K562 (cell line): ENCODE results near the gene PLEKHH2. TPM values are rescaled to one million over a fixed set of nuclear protein-coding genes. Genes with fewer than 3 reads are reported as not detected.
"Not testable (repeated sequence)": the region's sequence is repeated elsewhere in the genome, so short reads cannot be mapped to it uniquely, and the experiment has no call there.

Experiments
- ATAC-seq: fragments of 200-7000 bp; cut with Tn5 transposase; 3 replicates; pipeline ENCODE4 v1.9.1; 2020; ENCODE audit warnings: moderate library complexity
- BruUV-seq: library from RNA; stranded (reverse); fragments of 400-500 nt; replicated peaks from 2 replicates; lab custom pipeline; 2021; lab: Mats Ljungman, UMichigan
- CTCF ChIA-PET: fragments of 300-600 bp; formaldehyde crosslinking; extraction: SDS; loops from one replicate; lab custom pipeline; 2021; ENCODE audit warnings: low intra/inter-chr PET ratio; lab: Yijun Ruan, JAX
- POLR2A ChIA-PET: fragments of 300-600, 350-650 bp; sonication (Branson Sonifier 250); formaldehyde crosslinking; extraction: SDS; loops from one replicate; lab custom pipeline; 2021; ENCODE audit warnings: antibody characterized with exemption, inconsistent platforms; lab: Yijun Ruan, JAX
- DNase-seq, 4 experiments: peaks; one replicate each; pipeline versions ENCODE4 v3.0.0 to v3.0.0-alpha.2; 2011 to 2018; ENCODE audit warnings: low spot score in 3 of 4, mixed read lengths in 3 of 4; ENCODE audit errors: extremely low read depth in 1 of 4
- FAIRE-seq: peaks from 2 replicates; lab custom pipeline; 2011; peaks lifted over from hg19 to GRCh38; lab: Jason Lieb, UNC
- H2AFZ ChIP-seq: 2 replicates; pipeline ENCODE4 v1.6.0; 2011; ENCODE audit warnings: low read depth, low read length, control low read depth, inconsistent platforms
- H3K27ac ChIP-seq: fragments of 200-600 bp; 3 replicates; pipeline ENCODE4 v1.8.0; 2011; ENCODE audit warnings: low read depth, mild to moderate bottlenecking, control low read depth, inconsistent platforms, low read length, moderate library complexity, mixed read lengths; ENCODE audit errors: extremely low read depth
- H3K27me3 ChIP-seq, 2 experiments: fragments of 300-600 bp in 1 of 2; 2 replicates in 1 of 2; 3 replicates in 1 of 2; pipeline versions ENCODE4 v1.6.0 to v1.8.0; 2011; ENCODE audit warnings: inconsistent platforms in 2 of 2, low read length in 2 of 2, mild to moderate bottlenecking in 1 of 2, mixed read lengths in 1 of 2, moderate library complexity in 1 of 2; ENCODE audit not compliant: control insufficient read depth in 2 of 2, insufficient read depth in 2 of 2
- H3K36me3 ChIP-seq: fragments of 300-600 bp; 3 replicates; pipeline ENCODE4 v1.8.0; 2011; ENCODE audit warnings: mild to moderate bottlenecking, low read length, inconsistent platforms; ENCODE audit not compliant: control insufficient read depth, insufficient read depth
- H3K4me1 ChIP-seq, 2 experiments: fragments of 200-600 bp in 1 of 2; replicated peaks in 1 of 2; 2 replicates in 1 of 2; 3 replicates in 1 of 2; pipeline versions ENCODE4 v1.5.1 to v1.8.0; 2011; ENCODE audit warnings: inconsistent platforms in 2 of 2, low read length in 2 of 2, mild to moderate bottlenecking in 1 of 2, mixed read lengths in 1 of 2, moderate library complexity in 1 of 2; ENCODE audit not compliant: control insufficient read depth in 2 of 2, insufficient read depth in 2 of 2
- H3K4me2 ChIP-seq: 2 replicates; pipeline ENCODE4 v1.6.1; 2011; ENCODE audit warnings: low read length, control low read depth, inconsistent platforms, mixed read lengths; ENCODE audit not compliant: insufficient read depth
- H3K4me3 ChIP-seq: fragments of 200-600 bp; sonication (generic), shearing (Covaris generic); 2 replicates; pipeline ENCODE4 v1.5.1; 2016; ENCODE audit warnings: control low read depth, inconsistent platforms
- H3K79me2 ChIP-seq: fragments of 200-600 bp; 3 replicates; pipeline ENCODE4 v1.8.0; 2011; ENCODE audit warnings: low read length, inconsistent platforms; ENCODE audit not compliant: control insufficient read depth, insufficient read depth
- H3K9ac ChIP-seq, 2 experiments: 2 replicates each; pipeline versions ENCODE4 v1.6.0 to v1.6.1; 2011; ENCODE audit warnings: low read depth in 2 of 2, low read length in 2 of 2, control low read depth in 1 of 2, inconsistent platforms in 1 of 2, mild to moderate bottlenecking in 1 of 2, mixed read lengths in 1 of 2; ENCODE audit not compliant: insufficient read depth in 1 of 2
- H3K9me1 ChIP-seq: one replicate; pipeline ENCODE4 v1.6.0; 2011; ENCODE audit warnings: inconsistent platforms, mild to moderate bottlenecking, low read length, moderate library complexity; ENCODE audit not compliant: control insufficient read depth, insufficient read depth
- H3K9me3 ChIP-seq: replicated peaks from 2 replicates; pipeline ENCODE4 v1.5.1; 2011; ENCODE audit warnings: low read depth, low read length, inconsistent platforms; ENCODE audit not compliant: control insufficient read depth, insufficient read depth
- H4K20me1 ChIP-seq: replicated peaks from 2 replicates; pipeline ENCODE4 v1.6.1; 2011; ENCODE audit warnings: low read length, inconsistent platforms, mixed read lengths; ENCODE audit not compliant: control insufficient read depth, insufficient read depth
- CBX1 ChIP-seq: sonication (generic); IDR thresholded peaks from 2 replicates; pipeline ENCODE4 v1.6.1; 2016; ENCODE audit warnings: antibody characterized with exemption, low read depth, mild to moderate bottlenecking
- HDAC6 ChIP-seq: IDR thresholded peaks from 2 replicates; pipeline ENCODE4 v1.6.1; 2012; ENCODE audit warnings: low read depth, mild to moderate bottlenecking, control low read depth, inconsistent platforms, low read length, moderate library complexity
- LEF1 ChIP-seq: fragments of 450-650 bp; IDR thresholded peaks from 2 replicates; pipeline ENCODE4 v1.6.1; 2016; ENCODE audit warnings: mild to moderate bottlenecking
- MIER1 ChIP-seq: fragments of 450-650 bp; IDR thresholded peaks from 2 replicates; pipeline ENCODE4 v1.6.1; 2016; ENCODE audit warnings: antibody characterized with exemption, mild to moderate bottlenecking, low read depth
- NCOR1 ChIP-seq: fragments of 450-650 bp; IDR thresholded peaks from 2 replicates; pipeline ENCODE4 v1.6.1; 2016; ENCODE audit warnings: mild to moderate bottlenecking, moderate library complexity
- RFX5 ChIP-seq: IDR thresholded peaks from 2 replicates; pipeline ENCODE4 v1.6.1; 2011; ENCODE audit warnings: low read depth, mild to moderate bottlenecking, improper control_type of control experiment, low read length
- SAFB2 ChIP-seq: fragments of 200-400 bp; formaldehyde crosslinking; IDR thresholded peaks from 2 replicates; pipeline ENCODE4 v1.6.1; 2018; ENCODE audit warnings: borderline replicate concordance, low read length, low read depth, moderate library complexity; ENCODE audit not compliant: severe bottlenecking
- WGBS: fragments of 100-300 bp; shearing (Covaris generic); methylation state at CpG from one replicate; pipeline ENCODE4 v1.1.6; 2016; ENCODE audit warnings: low coverage, mixed read lengths; ENCODE audit not compliant: insufficient coverage; ENCODE audit errors: missing lambda C conversion rate; 5-methylcytosine and 5-hydroxymethylcytosine counted together
- in situ Hi-C: fragments of 300-500 bp; cut with MboI; formaldehyde crosslinking; loops from 4 replicates; pipeline ENCODE4 v1.15.0; 2018; ENCODE audit warnings: inconsistent platforms, mixed read lengths
- intact Hi-C: fragments of 100-400 bp; cut with micrococcal nuclease; formaldehyde crosslinking; loops from 2 replicates; pipeline ENCODE4 v1.14.2; 2022
- polyA plus RNA-seq, 8 experiments: library from polyadenylated mRNA; depleted of rRNA in 4 of 8; stranded (reverse) in 5 of 8; unstranded in 3 of 8; fragments of >200 nt; fragmentation: Nextera tagmentation in 2 of 8; fragmentation: Illumina TruSeq in 1 of 8; extraction: Ambion mirVana in 2 of 8; extraction: Trizol in 1 of 8; gene quantifications; 2 replicates each; pipeline versions ENCODE4 v1.2.1 to v1.2.3, GENCODE V29; 2011 to 2014; ENCODE audit warnings: inconsistent platforms in 1 of 8, missing spikeins in 1 of 8
- total RNA-seq, 7 experiments: library from RNA; depleted of rRNA in 6 of 7; stranded (reverse); fragments of >200 nt in 6 of 7; fragmentation: Illumina TruSeq in 2 of 7; extraction: Trizol in 2 of 7; gene quantifications; 2 replicates each; pipeline versions ENCODE4 v1.2.1 to v1.2.3, GENCODE V29; 2011 to 2021; ENCODE audit warnings: low replicate concordance in 1 of 7
- TF ChIP-seq, protein P1 (sequence below): fragments of 200-400 bp; formaldehyde crosslinking; IDR thresholded peaks from 2 replicates; pipeline ENCODE4 v1.6.1; 2017; ENCODE audit warnings: mild to moderate bottlenecking, low read depth, low read length, moderate library complexity
- TF ChIP-seq, protein P2 (sequence below): fragments of 450-650 bp; conservative IDR thresholded peaks from 2 replicates; pipeline ENCODE4 v1.6.1; 2016; ENCODE audit warnings: missing genetic modification characterization, low read depth, mild to moderate bottlenecking, missing compliant biosample characterization, moderate library complexity
- TF ChIP-seq, protein P3 (sequence below), 2 experiments: fragments of 450-650 bp; conservative IDR thresholded peaks; 2 replicates each; pipeline ENCODE4 v1.6.1; 2017; ENCODE audit warnings: mild to moderate bottlenecking in 2 of 2, moderate library complexity in 2 of 2

PLEKHH2 gene
- total and polyA plus RNA-seq, 9 of the 15 experiments (the other 6 are each of a cell fraction or from before 2014, with no cell fraction given): 0.77 to 13.5 (median 2.7) TPM

DNA sequence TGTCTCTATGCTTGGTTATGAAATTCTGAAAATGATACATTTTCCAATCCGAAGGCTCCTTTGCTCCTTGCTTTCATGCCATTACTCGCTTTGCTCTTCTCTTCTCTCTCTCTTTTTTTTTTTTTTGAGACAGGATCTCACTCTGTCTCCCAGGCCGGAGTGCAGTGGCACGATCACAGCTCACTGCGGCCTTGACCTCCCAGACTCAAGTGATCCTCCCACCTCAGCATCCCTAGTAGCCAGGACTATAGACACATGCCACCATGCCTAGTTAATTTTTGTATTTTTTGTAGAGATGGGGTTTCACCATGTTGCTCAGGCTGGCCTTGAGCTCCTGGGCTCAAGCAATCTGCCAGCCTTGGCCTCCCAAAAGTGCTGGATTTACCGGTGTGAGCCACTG, 61.1 kb downstream of the PLEKHH2 start:
- POLR2A ChIA-PET: interaction anchor here (1.2 kb wide), 1 partner anchor 9 kb away, joined by 3 read pairs; no protein-coding TSS in a partner anchor
- FAIRE-seq, CTCF ChIA-PET, H3K4me3 ChIP-seq, in situ Hi-C loops, H3K4me2 ChIP-seq, DNase-seq, H2AFZ ChIP-seq, BruUV-seq, intact Hi-C loops, ATAC-seq, H3K27me3 ChIP-seq, H3K9ac ChIP-seq, H4K20me1 ChIP-seq, H3K79me2 ChIP-seq, H3K9me3 ChIP-seq, H3K4me1 ChIP-seq, H3K9me1 ChIP-seq, H3K27ac ChIP-seq, H3K36me3 ChIP-seq: not testable (repeated sequence)
- WGBS: 85% methylated on average over 1 of the region's 6 CpGs

DNA sequence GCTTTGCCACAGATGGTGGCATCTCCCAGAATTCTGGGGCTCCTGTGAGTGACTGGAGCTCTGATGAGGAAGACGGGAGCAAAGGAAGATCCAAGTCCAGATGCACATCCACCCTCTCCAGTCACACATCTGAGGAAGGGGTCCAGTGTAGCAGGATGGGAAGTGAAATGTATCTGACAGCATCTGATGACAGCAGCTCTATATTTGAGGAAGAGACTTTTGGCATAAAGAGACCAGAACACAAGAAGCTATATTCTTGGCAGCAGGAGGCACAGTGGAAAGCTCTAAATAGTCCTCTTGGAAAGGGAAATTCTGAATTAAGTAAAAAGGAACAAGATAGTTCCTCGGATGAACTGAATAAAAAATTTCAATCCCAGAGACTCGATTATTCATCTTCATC, 62.7 kb downstream of the PLEKHH2 start:
- Histone ChIP-seq H3K9me3 (no peaks in the 10 kb centered on the region), H3K4me2 (no peak overlapping the region), H3K9ac (no peak overlapping the region), H3K27me3 (no peaks in the 10 kb centered on the region), H4K20me1 (no peaks in the 10 kb centered on the region), H3K4me1 (peaks cover 3 to 9% of the 10 kb centered on the region in 2 experiments; a peak in 2 of 5 replicates), H3K79me2 (no peaks in the 10 kb centered on the region), H3K4me3 (no peak overlapping the region), H3K27ac (no peak overlapping the region), H2AFZ (peak overlapping the region; percentile 63), H3K9me1 (no peaks in the 10 kb centered on the region), H3K36me3 (no peaks in the 10 kb centered on the region)
- POLR2A ChIA-PET: interaction anchor here (0.7 to 1.2 kb wide), 5 partner anchors 15 to 26 kb away, joined by 3 to 4 read pairs (median 3); partner anchors contain the start of gene C1GALT1C1L
- in situ Hi-C loops: no loop called here
- 42% methylated on average over 3 of the region's 3 CpGs for WGBS
- DNase-seq (no peak), ATAC-seq (peak; percentile 31; the same call in 2 of the 3 replicates), FAIRE-seq (peak; percentile 40)
- intact Hi-C loops: no loop called here
- TF ChIP-seq CBX1 (no peak), NCOR1 (no peak), SAFB2 (no peak), LEF1 (no peak), RFX5 (no peak), HDAC6 (no peak), MIER1 (no peak)
- TF ChIP-seq, protein P1, sequence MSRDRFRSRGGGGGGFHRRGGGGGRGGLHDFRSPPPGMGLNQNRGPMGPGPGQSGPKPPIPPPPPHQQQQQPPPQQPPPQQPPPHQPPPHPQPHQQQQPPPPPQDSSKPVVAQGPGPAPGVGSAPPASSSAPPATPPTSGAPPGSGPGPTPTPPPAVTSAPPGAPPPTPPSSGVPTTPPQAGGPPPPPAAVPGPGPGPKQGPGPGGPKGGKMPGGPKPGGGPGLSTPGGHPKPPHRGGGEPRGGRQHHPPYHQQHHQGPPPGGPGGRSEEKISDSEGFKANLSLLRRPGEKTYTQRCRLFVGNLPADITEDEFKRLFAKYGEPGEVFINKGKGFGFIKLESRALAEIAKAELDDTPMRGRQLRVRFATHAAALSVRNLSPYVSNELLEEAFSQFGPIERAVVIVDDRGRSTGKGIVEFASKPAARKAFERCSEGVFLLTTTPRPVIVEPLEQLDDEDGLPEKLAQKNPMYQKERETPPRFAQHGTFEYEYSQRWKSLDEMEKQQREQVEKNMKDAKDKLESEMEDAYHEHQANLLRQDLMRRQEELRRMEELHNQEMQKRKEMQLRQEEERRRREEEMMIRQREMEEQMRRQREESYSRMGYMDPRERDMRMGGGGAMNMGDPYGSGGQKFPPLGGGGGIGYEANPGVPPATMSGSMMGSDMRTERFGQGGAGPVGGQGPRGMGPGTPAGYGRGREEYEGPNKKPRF: no peak
- TF ChIP-seq, protein P2, sequence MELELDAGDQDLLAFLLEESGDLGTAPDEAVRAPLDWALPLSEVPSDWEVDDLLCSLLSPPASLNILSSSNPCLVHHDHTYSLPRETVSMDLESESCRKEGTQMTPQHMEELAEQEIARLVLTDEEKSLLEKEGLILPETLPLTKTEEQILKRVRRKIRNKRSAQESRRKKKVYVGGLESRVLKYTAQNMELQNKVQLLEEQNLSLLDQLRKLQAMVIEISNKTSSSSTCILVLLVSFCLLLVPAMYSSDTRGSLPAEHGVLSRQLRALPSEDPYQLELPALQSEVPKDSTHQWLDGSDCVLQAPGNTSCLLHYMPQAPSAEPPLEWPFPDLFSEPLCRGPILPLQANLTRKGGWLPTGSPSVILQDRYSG (tag): no peak
- TF ChIP-seq, protein P3, sequence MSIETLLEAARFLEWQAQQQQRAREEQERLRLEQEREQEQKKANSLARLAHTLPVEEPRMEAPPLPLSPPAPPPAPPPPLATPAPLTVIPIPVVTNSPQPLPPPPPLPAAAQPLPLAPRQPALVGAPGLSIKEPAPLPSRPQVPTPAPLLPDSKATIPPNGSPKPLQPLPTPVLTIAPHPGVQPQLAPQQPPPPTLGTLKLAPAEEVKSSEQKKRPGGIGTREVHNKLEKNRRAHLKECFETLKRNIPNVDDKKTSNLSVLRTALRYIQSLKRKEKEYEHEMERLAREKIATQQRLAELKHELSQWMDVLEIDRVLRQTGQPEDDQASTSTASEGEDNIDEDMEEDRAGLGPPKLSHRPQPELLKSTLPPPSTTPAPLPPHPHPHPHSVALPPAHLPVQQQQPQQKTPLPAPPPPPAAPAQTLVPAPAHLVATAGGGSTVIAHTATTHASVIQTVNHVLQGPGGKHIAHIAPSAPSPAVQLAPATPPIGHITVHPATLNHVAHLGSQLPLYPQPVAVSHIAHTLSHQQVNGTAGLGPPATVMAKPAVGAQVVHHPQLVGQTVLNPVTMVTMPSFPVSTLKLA (conservative IDR thresholded peaks at IDR 0.05): no peak
- CTCF ChIA-PET: no interaction called here
- no TSS peak for BruUV-seq
